ENCODE measurements around the gene IFITM2.

IFITM2 gene

DNA sequence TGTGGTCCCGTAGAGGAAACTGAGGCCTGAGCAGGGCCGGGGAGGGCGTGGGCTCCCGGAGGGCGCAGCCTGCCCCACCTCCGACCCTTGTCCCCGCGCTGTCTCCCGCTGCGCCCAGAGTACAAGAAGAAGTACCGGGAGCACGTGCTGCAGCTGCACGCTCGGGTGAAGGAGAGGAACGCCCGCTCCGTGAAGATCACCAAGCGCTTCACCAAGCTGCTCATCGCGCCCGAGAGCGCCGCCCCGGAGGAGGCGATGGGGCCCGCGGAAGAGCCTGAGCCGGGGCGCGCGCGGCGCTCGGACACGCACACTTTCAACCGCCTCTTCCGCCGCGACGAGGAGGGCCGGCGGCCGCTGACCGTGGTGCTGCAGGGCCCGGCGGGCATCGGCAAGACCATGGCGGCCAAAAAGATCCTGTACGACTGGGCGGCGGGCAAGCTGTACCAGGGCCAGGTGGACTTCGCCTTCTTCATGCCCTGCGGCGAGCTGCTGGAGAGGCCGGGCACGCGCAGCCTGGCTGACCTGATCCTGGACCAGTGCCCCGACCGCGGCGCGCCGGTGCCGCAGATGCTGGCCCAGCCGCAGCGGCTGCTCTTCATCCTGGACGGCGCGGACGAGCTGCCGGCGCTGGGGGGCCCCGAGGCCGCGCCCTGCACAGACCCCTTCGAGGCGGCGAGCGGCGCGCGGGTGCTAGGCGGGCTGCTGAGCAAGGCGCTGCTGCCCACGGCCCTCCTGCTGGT, 27.5 kb upstream of the IFITM2 start:
- H3K79me2 ChIP-seq: no peaks in the 10 kb centered on the region
- no peak overlapping the region for H3K4me3 ChIP-seq (ENCODE audit: low read depth, low read length)
- H3K27ac ChIP-seq: no peak overlapping the region
- H3K27me3 ChIP-seq (ENCODE audit: control insufficient read depth, insufficient read depth, low read length): no peaks in the 10 kb centered on the region
- TF ChIP-seq CTCF (IDR thresholded peaks at IDR 0.05): no peak
- H3K36me3 ChIP-seq (ENCODE audit: control insufficient read depth, insufficient read depth, low read length): no peaks in the 10 kb centered on the region
- H3K9me3 ChIP-seq (ENCODE audit: control insufficient read depth, low read length): no peaks in the 10 kb centered on the region
- no peak overlapping the region for H3K4me2 ChIP-seq (ENCODE audit: low read length)
- peak overlapping the region; percentile 7 for H2AFZ ChIP-seq
- H3K9ac ChIP-seq: no peak overlapping the region
- no peaks in the 10 kb centered on the region for H3K4me1 ChIP-seq

DNA sequence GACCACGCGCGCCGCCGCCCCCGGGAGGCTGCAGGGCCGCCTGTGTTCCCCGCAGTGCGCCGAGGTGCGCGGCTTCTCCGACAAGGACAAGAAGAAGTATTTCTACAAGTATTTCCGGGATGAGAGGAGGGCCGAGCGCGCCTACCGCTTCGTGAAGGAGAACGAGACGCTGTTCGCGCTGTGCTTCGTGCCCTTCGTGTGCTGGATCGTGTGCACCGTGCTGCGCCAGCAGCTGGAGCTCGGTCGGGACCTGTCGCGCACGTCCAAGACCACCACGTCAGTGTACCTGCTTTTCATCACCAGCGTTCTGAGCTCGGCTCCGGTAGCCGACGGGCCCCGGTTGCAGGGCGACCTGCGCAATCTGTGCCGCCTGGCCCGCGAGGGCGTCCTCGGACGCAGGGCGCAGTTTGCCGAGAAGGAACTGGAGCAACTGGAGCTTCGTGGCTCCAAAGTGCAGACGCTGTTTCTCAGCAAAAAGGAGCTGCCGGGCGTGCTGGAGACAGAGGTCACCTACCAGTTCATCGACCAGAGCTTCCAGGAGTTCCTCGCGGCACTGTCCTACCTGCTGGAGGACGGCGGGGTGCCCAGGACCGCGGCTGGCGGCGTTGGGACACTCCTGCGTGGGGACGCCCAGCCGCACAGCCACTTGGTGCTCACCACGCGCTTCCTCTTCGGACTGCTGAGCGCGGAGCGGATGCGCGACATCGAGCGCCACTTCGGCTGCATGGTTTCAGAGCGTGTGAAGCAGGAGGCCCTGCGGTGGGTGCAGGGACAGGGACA, 26.7 kb upstream of the IFITM2 start:
- Histone ChIP-seq H3K4me2 (ENCODE audit: low read length) (no peak overlapping the region), H3K36me3 (ENCODE audit: control insufficient read depth, insufficient read depth, low read length) (no peaks in the 10 kb centered on the region), H3K27me3 (ENCODE audit: control insufficient read depth, insufficient read depth, low read length) (no peaks in the 10 kb centered on the region), H3K4me3 (ENCODE audit: low read depth, low read length) (no peak overlapping the region), H3K9ac (no peak overlapping the region), H3K79me2 (no peaks in the 10 kb centered on the region), H3K9me3 (ENCODE audit: control insufficient read depth, low read length) (no peaks in the 10 kb centered on the region), H3K27ac (no peak overlapping the region), H3K4me1 (no peaks in the 10 kb centered on the region), H2AFZ (no peak overlapping the region)
- TF ChIP-seq CTCF (IDR thresholded peaks at IDR 0.05): no peak

GRCh38 chr11:281486-282161, 26.0 kb upstream of the IFITM2 start:
- Histone ChIP-seq H3K9me3 (ENCODE audit: control insufficient read depth, low read length) (no peaks in the 10 kb centered on the region), H3K4me1 (no peaks in the 10 kb centered on the region), H3K4me3 (ENCODE audit: low read depth, low read length) (no peak overlapping the region), H3K9ac (no peak overlapping the region), H2AFZ (no peak overlapping the region), H3K27ac (no peak overlapping the region), H3K79me2 (no peaks in the 10 kb centered on the region), H3K36me3 (ENCODE audit: control insufficient read depth, insufficient read depth, low read length) (no peaks in the 10 kb centered on the region), H3K4me2 (ENCODE audit: low read length) (no peak overlapping the region), H3K27me3 (ENCODE audit: control insufficient read depth, insufficient read depth, low read length) (no peaks in the 10 kb centered on the region)
- no peak for TF ChIP-seq CTCF (IDR thresholded peaks at IDR 0.05)

- Histone ChIP-seq H3K9ac (no peak overlapping the region), H3K4me1 (no peaks in the 10 kb centered on the region), H3K4me2 (ENCODE audit: low read length) (no peak overlapping the region), H3K79me2 (no peaks in the 10 kb centered on the region), H3K36me3 (ENCODE audit: control insufficient read depth, insufficient read depth, low read length) (no peaks in the 10 kb centered on the region), H3K27me3 (ENCODE audit: control insufficient read depth, insufficient read depth, low read length) (no peaks in the 10 kb centered on the region), H2AFZ (no peak overlapping the region), H3K27ac (no peak overlapping the region), H3K4me3 (ENCODE audit: low read depth, low read length) (no peak overlapping the region), H3K9me3 (ENCODE audit: control insufficient read depth, low read length) (no peaks in the 10 kb centered on the region)
- no peak for TF ChIP-seq CTCF (IDR thresholded peaks at IDR 0.05)
These were observed 25.4 kb upstream of the IFITM2 start for GRCh38 chr11:282171-282570.

Measured in parathyroid adenoma (tissue), 2 donors.